ENCODE measurements around the gene IPO13.

Gene IPO13
- 13.1 to 63.8 (median 38.6) reads per million in 17 experiments for total RNA-seq

DNA sequence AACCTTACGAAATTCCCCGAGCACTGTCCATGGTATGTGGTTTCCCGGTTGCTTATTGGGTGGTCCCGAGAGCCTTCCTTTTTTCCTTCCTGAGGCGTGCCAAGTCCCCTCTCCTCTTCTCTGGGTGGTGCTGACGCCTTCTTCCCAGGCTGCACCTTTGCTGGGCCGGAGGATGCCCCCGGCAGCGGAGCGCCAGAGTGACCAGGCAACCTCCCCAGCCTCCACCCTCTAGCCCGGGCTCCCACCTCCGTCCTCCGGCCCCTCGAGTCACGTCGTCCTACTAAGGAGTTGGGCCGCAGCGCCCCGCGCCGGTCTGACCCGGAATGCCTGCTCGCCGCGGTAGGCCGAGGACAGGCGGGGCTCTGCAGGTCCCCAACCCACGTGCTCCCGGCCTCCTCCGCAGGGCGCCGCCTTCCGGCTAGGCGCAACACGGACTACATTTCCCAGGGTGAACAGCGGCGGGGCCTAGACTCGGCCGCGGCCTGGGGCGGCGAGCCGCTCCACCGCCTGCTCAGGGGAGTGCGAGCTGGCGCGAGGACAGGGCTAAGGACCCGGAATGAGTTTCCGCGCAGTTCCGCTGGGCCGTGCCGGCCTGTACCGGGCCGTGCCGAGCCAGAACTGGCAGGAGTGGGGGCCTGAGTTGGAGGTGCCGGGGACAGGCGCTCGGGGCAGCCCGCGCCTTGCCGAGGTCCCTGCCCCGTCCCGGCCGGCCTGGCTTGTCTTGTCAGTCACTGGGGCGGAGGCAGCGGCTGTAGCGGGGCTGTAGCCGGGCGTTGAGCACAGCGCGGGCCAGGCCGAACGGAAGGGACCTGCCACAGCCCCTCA, at the start of gene IPO13:
IPO13 (plus strand) TSS at position 715 of the 825 bp plus-strand sequence. CDS start 651 bp downstream, outside the sequence.
- peak; percentile 97 to 99 (median 98) for DNase-seq

DNA sequence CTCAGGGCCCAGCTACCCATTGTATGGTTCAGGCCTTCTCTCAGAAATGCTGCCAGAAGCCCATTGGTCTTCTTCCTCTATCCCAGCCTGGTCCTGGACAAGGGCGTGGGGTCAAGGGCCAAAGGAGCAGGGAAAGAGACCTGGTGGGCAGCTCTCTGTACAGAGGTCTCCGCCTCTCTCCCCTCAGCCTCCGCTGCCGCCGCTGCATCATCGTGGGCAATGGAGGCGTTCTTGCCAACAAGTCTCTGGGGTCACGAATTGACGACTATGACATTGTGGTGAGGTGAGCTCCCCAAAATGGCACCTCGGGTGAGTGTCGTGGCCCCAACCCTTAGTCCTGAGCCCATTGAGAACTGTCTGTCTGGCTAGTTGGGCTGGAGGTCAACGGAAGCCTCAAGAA, 47.8 kb upstream of the IPO13 start:
- DNase-seq: no peak

- no peak for DNase-seq
These were observed 46.4 kb upstream of the IPO13 start for GRCh38 chr1:43900386-43900785.

GRCh38 chr1:43901196-43901961, 45.4 kb upstream of the IPO13 start:
- no peak for DNase-seq

DNA sequence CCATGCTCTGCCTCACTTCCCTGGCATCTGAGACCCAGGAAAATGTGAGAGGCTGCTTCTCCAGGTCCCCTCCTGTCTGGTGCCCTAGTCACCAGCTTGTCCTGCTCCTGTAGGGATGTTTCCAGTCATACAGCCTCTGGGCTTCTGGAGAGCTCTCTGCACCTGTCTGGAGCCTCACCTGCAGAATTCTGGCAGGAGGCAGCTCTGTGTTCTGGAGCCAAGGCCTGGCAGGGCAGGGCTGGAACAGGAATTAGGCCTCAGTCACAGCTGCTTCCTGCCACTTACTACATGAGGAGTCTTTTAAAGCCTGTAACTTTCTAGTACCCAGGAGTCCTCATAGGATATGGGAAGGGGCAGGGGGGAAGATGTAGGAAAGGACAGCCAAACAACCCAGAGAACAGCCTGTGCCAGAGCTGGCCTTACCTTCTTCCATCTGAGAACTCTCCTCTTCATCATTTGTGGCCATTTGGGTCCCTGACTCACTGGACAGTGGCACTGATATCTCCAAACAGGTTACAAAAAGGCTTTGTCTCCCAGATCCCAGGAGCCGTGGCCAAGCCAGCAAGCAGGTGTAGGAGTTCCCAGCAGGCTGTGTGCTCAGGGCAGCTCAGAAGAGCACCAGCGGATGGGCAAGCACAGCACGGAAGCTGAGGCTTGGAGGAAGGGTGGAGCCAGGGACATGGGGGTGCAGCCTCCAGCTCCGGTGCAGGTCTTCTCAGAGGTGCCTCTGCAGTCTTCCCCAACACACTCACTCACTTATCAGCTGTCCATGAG, 44.5 kb upstream of the IPO13 start:
- no peak for DNase-seq

DNA sequence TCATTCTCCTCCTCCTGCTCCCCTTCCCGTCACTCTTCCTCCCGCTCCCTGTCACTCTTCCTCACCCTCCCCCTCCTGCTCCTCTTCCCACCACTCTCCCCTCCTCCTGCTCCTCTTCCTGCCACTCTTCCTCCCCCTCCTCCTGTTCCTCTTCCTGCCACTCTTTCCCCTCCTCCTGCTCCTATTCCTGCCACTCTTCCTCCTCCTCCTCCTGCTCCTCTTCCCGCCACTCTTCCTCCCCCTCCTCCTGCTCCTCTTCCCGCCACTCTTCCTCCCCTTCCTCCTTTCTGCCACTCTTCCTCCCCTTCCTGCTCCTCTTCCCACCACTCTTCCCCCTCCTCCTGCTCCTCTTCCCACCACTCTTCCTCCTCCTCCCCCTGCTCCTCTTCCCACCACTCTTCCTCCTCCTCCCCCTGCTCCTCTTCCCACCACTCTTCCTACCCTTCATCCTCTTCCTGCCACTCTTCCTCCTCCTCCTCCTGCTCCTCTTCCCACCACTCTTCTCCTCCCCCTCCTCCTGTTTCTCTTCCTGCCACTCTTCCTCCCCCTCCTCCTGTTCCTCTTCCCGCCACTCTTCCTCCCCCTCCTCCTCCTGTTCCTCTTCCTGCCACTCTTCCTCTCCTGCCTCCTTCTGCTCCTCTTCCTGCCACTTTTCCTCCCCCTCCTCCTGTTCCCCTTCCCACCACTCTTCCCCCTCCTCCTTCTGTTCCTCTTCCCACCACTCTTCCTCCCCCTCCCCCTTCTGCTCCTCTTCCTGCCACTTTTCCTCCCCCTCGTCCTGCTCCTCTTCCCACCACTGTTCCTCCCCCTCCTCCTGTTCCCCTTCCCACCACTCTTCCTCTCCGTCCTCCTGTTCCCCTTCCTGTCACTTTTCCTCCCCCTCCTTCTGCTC, 41.8 kb upstream of the IPO13 start:
- no peak for DNase-seq

- no peak for DNase-seq
These were observed 38.5 kb upstream of the IPO13 start for GRCh38 chr1:43908226-43908625.

DNA sequence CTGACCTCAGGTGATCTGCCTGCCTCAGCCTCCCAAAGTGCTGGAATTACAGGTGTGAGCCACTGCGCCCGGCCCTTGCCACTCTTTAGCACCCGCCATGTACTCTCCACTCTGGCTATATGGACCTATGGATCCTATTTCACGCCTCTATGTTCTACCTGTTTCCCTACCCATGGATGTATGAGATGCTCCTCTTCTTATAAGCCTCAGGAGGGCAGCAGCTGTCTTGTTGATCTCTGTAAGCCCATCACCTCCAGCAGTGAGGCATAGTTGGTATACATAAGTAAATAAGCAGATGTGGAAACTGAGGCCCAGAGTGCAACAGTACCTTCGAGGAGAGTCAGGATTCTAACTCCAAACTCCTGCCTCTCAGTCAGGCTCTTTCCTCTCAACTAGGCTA, 37.9 kb upstream of the IPO13 start:
- DNase-seq: no peak

- no peak for DNase-seq
These were observed 36.4 kb upstream of the IPO13 start for GRCh38 chr1:43910343-43910742.

- DNase-seq: no peak
These were observed 34.1 kb upstream of the IPO13 start for GRCh38 chr1:43912607-43913006.

GRCh38 chr1:43913051-43913501, 33.7 kb upstream of the IPO13 start:
- DNase-seq: no peak

DNA sequence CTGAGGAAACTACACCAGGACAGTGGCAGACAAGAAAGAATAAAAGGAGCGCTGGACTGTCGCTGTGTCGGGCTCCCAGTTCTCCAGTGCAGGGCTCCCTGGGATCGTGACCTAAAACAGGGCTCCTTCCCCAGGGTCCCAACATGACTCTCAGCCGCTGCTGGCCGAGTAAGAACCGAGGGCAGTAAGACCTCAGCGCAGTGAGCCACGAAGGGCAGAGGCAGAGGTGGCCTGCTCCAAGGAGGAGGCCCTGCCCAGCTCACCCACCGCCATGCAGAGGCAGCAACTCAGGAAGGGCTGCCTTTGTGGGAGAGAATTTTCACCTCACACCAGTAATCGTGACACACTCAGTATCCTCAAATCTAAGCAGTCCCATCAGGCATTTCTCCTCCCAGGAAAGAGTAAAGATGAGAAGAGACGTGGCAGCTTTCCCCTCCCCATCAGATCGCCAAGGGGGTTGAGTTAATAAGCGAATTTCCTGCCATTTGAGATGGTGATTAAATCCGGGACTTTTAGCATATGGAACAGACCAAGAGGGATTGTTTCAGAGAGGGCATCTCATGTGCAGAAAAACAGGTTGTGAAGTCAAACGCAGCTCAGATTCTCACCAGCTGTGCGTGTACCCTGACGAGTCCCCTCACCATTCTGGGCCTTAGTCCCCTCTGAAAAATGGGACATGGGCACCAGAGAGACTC, 32.9 kb upstream of the IPO13 start:
- no peak for DNase-seq

DNA sequence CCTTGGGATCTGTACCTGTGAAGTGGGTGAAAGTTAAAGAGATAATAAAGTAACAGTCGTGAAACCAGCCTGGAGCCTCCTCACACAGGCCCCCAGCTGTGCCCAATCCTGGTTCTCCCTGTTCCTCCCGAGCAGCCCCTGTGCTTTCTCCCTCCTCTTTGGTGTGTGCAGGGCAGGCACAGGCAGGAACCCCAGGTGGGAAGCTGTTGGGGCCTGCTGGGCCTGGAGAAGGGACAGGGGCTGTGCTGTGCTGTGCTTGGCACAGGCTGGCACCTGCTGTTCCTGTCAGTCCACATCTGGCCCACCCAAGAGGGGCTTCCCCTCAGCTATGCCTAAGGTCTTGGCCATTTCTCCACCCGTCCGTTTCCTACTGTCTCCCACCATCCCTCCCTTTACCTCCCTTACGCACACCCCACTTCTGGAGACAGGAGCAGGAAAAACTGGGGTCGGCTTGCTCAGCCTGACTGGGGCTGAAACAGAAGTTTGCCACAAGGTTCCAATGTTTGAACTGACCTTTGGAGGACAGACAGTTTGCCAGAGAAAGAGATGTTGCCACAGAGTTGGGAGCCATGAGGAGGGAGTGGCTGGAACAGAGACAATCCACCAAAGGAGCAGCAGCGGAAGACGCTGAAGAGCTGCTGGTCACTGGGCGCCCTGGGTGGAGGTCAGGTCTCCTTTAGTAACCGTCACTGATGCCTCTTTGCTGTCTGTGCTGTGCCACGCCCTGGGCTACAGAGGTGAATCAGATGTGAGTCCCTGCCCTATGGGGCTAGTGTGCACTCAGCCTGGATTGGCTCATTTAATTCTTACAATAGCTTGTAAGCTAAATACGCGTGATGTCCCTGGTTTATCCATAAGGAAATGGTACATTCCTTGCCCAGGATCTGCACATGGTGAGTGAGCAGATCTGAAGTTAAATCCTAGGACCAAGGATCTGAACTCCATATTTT, 31.9 kb upstream of the IPO13 start:
- no peak for DNase-seq

DNA sequence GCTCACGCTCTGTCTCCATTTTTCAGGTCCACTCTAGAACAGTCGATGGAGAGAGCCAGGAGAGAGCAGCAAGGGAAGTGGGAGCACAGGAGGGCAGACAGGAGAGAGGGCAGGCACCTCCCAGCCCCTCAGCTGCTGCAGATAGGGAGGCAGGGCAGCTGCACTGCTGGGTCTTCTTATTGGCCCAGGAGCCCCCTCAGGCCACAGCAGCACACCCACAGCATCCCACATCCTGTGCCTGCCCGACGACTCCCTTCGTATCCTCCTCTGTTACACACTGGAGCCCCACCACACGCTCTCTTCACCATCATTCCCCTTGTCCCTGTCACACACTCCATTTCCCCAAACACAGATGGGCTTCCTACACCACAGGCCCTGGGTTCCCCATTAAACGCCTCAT, 26.8 kb upstream of the IPO13 start:
- no peak for DNase-seq

DNA sequence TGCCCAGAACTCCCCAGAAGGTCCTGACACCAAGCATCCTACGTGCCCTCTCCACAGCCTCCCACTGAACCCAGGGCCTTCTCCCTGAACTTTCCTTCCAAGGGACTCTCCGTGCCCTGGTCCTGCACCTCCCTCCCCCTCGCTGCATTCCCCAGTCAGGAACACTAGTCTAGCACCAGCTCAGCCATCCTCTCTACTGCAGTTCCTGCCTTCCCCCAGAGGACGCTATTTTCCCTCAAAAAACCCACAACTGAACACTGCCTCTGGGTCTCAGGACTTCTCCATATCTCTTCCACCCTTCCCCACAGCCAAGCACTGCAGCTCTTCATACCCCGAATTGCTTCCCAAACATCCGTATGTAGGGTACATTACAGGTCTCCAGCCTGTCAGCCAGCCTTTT, 25.7 kb upstream of the IPO13 start:
- no peak for DNase-seq

DNA sequence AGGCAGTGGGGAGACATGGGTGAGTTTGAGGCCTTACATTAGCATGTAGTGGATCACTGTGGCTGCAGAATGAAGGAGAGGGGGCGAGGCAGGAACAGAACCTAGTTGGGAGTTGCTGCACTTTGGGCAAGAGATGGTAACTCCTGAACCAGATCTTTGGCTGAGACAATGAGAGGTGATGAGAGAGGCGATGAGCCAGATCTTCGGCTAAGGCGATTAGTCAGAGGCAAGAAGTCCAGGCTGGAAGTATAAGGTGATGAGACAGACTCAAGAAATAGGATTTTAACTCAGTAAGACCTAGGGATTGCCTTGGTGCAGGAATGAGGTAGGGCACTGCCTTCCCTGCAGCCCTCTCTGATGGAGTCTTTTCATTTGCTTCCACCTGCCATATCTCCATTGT, 22.2 kb upstream of the IPO13 start:
- DNase-seq: no peak

DNA sequence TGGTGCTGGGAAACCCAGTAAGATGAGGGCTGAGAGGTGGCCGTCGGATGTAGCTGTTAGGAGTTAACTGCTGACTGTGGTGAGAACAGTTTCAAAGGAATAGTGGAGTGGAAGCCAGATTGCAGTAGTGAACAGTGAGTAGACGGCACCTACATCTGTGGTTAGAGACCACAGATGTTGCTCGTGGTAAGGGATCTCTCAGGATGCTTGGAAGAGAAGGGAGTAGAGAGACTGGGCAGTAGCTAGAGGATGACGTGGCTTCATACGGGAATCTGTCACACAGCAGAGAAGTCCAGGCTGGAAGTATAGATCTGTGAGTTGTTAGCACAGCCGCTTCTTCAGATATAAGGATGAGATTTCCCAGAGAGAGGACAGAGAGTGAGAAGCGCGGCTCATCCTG, 20.9 kb upstream of the IPO13 start:
- no peak for DNase-seq

- no peak for DNase-seq
These were observed 16.4 kb upstream of the IPO13 start for GRCh38 chr1:43930168-43930948.

DNA sequence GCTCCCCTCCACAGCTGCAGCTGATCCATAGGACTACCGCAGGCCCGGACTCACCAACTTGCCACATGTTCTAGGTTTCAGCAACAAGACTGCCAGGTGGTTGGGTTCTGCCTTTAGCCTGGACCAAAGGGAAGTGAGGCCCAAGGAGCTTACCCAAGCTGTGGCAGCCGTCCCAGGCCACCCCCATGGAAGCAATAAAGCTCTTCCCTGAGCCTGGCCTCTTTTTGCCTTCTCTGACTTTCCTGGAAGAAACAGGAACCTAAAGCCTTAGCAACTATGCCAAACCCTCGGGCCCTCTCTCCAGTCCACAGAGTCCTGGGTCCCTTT, 15.8 kb upstream of the IPO13 start:
- DNase-seq: peak in 1 of 4 experiments; percentile 8
